HepG2 (cell line): ENCODE data around the gene MRPL2. TPM values are rescaled to one million over a fixed set of nuclear protein-coding genes. Genes with fewer than 3 reads are reported as not detected.

Experiments used
- DMAP1 ChIP-seq: IDR thresholded peaks from 2 replicates; pipeline ENCODE4 v1.6.1; 2016
- RFXANK ChIP-seq: IDR thresholded peaks from 2 replicates; pipeline ENCODE4 v1.6.1; 2016
- TGIF2 ChIP-seq: IDR thresholded peaks from 2 replicates; pipeline ENCODE4 v1.6.1; 2016; ENCODE audit warnings: control low read depth, missing compliant biosample characterization
- XRCC5 ChIP-seq: fragments of 200-400 bp; formaldehyde crosslinking; optimal IDR thresholded peaks from 2 replicates; pipeline ENCODE3; 2017; ENCODE audit warnings: mild to moderate bottlenecking, low read length
- ZFX ChIP-seq: sonication (generic); formaldehyde crosslinking; IDR thresholded peaks from 2 replicates; pipeline ENCODE4 v1.4.0; 2020; ENCODE audit warnings: mild to moderate bottlenecking, low read depth, missing genetic modification reagents, moderate library complexity
- ZNF20 ChIP-seq: sonication (generic); formaldehyde crosslinking; IDR thresholded peaks from 2 replicates; pipeline ENCODE4 v1.4.0; 2020; ENCODE audit warnings: mild to moderate bottlenecking, moderate library complexity, missing genetic modification reagents
- ZNF329 ChIP-seq: sonication (generic); formaldehyde crosslinking; IDR thresholded peaks from 2 replicates; pipeline ENCODE4 v1.9.0; 2021; ENCODE audit warnings: low read depth, mild to moderate bottlenecking, missing genetic modification reagents
- ZNF331 ChIP-seq: sonication (generic); formaldehyde crosslinking; IDR thresholded peaks from 2 replicates; pipeline ENCODE4 v1.4.0; 2020; ENCODE audit warnings: missing genetic modification reagents
- ZNF337 ChIP-seq: sonication (generic); formaldehyde crosslinking; IDR thresholded peaks from 2 replicates; pipeline ENCODE4 v1.5.1; 2020; ENCODE audit warnings: missing genetic modification reagents, low read depth, mild to moderate bottlenecking, borderline replicate concordance
- polyA plus RNA-seq, 8 experiments: library from polyadenylated mRNA; depleted of rRNA in 3 of 8; stranded (reverse) in 7 of 8; unstranded in 1 of 8; fragments of >200 nt; fragmentation: Illumina TruSeq in 4 of 8; extraction: Trizol in 4 of 8; gene quantifications; 2 replicates each; pipeline versions ENCODE4 v1.2.1 to v1.2.3, GENCODE V29; 2011 to 2016; ENCODE audit warnings: low read depth in 4 of 8, missing spikeins in 1 of 8, mixed read lengths in 1 of 8; ENCODE audit not compliant: insufficient read depth in 1 of 8
- total RNA-seq, 5 experiments: library from RNA; depleted of rRNA; stranded (reverse); fragments of >200 nt; fragmentation: Illumina TruSeq; extraction: Trizol; gene quantifications; 2 replicates each; pipeline ENCODE4 v1.2.3, GENCODE V29; 2016; ENCODE audit warnings: low read depth in 1 of 5
- TF ChIP-seq, protein P1 (sequence below): sonication (generic); formaldehyde crosslinking; IDR thresholded peaks from 2 replicates; pipeline ENCODE4 v1.9.0; 2021; ENCODE audit warnings: mild to moderate bottlenecking, missing genetic modification reagents
- TF ChIP-seq, protein P2 (sequence below): sonication (generic); formaldehyde crosslinking; IDR thresholded peaks from 2 replicates; pipeline ENCODE4 v1.8.1; 2023; ENCODE audit warnings: mild to moderate bottlenecking, missing genetic modification reagents
- TF ChIP-seq, protein P3 (sequence below): sonication (generic); formaldehyde crosslinking; IDR thresholded peaks from 2 replicates; pipeline ENCODE4 v1.4.0; 2020; ENCODE audit warnings: missing genetic modification reagents, borderline replicate concordance

The MRPL2 gene
- total and polyA plus RNA-seq, 2 of the 13 experiments (the other 11 are each of a cell fraction or from before 2014, with no cell fraction given), result 56.8 to 65.6 TPM

DNA sequence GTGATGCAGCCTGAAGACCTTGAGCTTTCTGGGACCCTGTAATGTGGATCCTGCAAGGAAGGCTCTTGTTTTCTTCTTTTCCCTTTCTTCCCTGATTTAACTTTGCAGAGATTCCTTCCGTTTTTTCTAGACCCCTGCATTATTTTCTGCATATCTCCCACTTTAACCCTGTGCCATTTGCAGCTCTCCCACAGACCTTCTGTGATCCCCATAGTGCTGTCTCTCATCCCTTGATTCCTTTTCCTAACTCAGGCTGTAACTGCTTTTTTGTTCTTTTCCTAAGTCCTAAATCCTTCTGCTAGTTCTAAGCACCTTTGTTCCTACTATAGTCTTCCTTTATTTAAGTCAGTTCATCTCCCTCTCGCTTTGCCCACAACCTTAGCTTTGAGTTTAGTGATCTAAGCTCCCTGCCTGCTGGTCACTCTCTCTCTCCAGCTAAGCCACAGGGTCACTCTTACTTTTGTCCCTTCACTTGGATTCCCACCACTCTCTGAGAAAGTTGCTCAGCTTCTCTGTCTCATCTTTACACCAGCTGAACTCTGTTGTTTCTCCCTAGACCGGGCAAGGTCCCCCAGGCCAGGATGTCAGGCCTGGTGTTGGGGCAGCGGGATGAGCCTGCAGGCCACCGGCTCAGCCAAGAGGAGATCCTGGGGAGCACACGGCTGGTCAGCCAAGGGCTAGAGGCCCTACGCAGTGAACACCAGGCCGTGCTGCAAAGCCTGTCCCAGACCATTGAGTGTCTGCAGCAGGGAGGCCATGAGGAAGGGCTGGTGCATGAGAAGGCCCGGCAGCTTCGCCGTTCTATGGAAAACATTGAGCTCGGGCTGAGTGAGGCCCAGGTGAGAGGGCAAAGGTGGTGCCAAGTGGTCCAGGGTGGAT lies 1.8 kb upstream of the MRPL2 start (continued):
- TF ChIP-seq, protein P1, sequence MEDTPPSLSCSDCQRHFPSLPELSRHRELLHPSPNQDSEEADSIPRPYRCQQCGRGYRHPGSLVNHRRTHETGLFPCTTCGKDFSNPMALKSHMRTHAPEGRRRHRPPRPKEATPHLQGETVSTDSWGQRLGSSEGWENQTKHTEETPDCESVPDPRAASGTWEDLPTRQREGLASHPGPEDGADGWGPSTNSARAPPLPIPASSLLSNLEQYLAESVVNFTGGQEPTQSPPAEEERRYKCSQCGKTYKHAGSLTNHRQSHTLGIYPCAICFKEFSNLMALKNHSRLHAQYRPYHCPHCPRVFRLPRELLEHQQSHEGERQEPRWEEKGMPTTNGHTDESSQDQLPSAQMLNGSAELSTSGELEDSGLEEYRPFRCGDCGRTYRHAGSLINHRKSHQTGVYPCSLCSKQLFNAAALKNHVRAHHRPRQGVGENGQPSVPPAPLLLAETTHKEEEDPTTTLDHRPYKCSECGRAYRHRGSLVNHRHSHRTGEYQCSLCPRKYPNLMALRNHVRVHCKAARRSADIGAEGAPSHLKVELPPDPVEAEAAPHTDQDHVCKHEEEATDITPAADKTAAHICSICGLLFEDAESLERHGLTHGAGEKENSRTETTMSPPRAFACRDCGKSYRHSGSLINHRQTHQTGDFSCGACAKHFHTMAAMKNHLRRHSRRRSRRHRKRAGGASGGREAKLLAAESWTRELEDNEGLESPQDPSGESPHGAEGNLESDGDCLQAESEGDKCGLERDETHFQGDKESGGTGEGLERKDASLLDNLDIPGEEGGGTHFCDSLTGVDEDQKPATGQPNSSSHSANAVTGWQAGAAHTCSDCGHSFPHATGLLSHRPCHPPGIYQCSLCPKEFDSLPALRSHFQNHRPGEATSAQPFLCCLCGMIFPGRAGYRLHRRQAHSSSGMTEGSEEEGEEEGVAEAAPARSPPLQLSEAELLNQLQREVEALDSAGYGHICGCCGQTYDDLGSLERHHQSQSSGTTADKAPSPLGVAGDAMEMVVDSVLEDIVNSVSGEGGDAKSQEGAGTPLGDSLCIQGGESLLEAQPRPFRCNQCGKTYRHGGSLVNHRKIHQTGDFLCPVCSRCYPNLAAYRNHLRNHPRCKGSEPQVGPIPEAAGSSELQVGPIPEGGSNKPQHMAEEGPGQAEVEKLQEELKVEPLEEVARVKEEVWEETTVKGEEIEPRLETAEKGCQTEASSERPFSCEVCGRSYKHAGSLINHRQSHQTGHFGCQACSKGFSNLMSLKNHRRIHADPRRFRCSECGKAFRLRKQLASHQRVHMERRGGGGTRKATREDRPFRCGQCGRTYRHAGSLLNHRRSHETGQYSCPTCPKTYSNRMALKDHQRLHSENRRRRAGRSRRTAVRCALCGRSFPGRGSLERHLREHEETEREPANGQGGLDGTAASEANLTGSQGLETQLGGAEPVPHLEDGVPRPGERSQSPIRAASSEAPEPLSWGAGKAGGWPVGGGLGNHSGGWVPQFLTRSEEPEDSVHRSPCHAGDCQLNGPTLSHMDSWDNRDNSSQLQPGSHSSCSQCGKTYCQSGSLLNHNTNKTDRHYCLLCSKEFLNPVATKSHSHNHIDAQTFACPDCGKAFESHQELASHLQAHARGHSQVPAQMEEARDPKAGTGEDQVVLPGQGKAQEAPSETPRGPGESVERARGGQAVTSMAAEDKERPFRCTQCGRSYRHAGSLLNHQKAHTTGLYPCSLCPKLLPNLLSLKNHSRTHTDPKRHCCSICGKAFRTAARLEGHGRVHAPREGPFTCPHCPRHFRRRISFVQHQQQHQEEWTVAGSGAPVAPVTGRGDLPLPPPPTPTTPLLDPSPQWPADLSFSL (CRISPR knock-in tag), result no peak
- no peak for TF ChIP-seq DMAP1 (CRISPR knock-in tag)
- TF ChIP-seq ZFX (CRISPR knock-in tag), result peak; percentile 62
- TF ChIP-seq, protein P2, sequence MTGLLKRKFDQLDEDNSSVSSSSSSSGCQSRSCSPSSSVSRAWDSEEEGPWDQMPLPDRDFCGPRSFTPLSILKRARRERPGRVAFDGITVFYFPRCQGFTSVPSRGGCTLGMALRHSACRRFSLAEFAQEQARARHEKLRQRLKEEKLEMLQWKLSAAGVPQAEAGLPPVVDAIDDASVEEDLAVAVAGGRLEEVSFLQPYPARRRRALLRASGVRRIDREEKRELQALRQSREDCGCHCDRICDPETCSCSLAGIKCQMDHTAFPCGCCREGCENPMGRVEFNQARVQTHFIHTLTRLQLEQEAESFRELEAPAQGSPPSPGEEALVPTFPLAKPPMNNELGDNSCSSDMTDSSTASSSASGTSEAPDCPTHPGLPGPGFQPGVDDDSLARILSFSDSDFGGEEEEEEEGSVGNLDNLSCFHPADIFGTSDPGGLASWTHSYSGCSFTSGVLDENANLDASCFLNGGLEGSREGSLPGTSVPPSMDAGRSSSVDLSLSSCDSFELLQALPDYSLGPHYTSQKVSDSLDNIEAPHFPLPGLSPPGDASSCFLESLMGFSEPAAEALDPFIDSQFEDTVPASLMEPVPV (CRISPR knock-in tag), result 0 out of 2 replicates have a peak, but pooled peaks have one; percentile 36
- TF ChIP-seq XRCC5, result peak; percentile 24
- TF ChIP-seq, protein P3, sequence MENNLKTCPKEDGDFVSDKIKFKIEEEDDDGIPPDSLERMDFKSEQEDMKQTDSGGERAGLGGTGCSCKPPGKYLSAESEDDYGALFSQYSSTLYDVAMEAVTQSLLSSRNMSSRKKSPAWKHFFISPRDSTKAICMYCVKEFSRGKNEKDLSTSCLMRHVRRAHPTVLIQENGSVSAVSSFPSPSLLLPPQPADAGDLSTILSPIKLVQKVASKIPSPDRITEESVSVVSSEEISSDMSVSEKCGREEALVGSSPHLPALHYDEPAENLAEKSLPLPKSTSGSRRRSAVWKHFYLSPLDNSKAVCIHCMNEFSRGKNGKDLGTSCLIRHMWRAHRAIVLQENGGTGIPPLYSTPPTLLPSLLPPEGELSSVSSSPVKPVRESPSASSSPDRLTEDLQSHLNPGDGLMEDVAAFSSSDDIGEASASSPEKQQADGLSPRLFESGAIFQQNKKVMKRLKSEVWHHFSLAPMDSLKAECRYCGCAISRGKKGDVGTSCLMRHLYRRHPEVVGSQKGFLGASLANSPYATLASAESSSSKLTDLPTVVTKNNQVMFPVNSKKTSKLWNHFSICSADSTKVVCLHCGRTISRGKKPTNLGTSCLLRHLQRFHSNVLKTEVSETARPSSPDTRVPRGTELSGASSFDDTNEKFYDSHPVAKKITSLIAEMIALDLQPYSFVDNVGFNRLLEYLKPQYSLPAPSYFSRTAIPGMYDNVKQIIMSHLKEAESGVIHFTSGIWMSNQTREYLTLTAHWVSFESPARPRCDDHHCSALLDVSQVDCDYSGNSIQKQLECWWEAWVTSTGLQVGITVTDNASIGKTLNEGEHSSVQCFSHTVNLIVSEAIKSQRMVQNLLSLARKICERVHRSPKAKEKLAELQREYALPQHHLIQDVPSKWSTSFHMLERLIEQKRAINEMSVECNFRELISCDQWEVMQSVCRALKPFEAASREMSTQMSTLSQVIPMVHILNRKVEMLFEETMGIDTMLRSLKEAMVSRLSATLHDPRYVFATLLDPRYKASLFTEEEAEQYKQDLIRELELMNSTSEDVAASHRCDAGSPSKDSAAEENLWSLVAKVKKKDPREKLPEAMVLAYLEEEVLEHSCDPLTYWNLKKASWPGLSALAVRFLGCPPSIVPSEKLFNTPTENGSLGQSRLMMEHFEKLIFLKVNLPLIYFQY (CRISPR knock-in tag), result no peak
- TF ChIP-seq TGIF2, result no peak
- no peak for TF ChIP-seq ZNF20 (CRISPR knock-in tag)
- TF ChIP-seq ZNF329 (CRISPR knock-in tag), result 0 out of 2 replicates have a peak, but pooled peaks have one; percentile 24
- TF ChIP-seq ZNF331, result peak; percentile 61
- TF ChIP-seq ZNF337 (CRISPR knock-in tag), result no peak
- TF ChIP-seq RFXANK, result no peak
